Dendritic cell treated with granulocyte-macrophage colony-stimulating factor and Interleukin-4, amounts not matched to agents 40 ng/mL and 50 ng/mL, for 4 days (primary cell): ENCODE measurements around the gene CAPN14.

ENCODE experiments used
- H3K27ac Mint-ChIP-seq: one replicate; pipeline ENCODE4 v1.8.0; 2022; ENCODE audit warnings: mild to moderate bottlenecking, mixed read lengths
- H3K27me3 Mint-ChIP-seq: one replicate; pipeline ENCODE4 v1.8.0; 2022; ENCODE audit warnings: mild to moderate bottlenecking, mixed read lengths
- H3K36me3 Mint-ChIP-seq: one replicate; pipeline ENCODE4 v1.8.0; 2022; ENCODE audit warnings: low read depth, mixed read lengths
- H3K4me1 Mint-ChIP-seq: one replicate; pipeline ENCODE4 v1.8.0; 2022; ENCODE audit warnings: low read depth, mixed read lengths
- H3K4me3 Mint-ChIP-seq: one replicate; pipeline ENCODE4 v1.8.0; 2022; ENCODE audit warnings: mild to moderate bottlenecking, moderate library complexity, mixed read lengths
- H3K9me3 Mint-ChIP-seq: one replicate; pipeline ENCODE4 v1.8.0; 2022; ENCODE audit warnings: mixed read lengths
- intact Hi-C: fragments of 100-400 bp; cut with micrococcal nuclease; formaldehyde crosslinking; loops from one replicate; pipeline ENCODE4 v1.15.0; 2022

Gene CAPN14

DNA sequence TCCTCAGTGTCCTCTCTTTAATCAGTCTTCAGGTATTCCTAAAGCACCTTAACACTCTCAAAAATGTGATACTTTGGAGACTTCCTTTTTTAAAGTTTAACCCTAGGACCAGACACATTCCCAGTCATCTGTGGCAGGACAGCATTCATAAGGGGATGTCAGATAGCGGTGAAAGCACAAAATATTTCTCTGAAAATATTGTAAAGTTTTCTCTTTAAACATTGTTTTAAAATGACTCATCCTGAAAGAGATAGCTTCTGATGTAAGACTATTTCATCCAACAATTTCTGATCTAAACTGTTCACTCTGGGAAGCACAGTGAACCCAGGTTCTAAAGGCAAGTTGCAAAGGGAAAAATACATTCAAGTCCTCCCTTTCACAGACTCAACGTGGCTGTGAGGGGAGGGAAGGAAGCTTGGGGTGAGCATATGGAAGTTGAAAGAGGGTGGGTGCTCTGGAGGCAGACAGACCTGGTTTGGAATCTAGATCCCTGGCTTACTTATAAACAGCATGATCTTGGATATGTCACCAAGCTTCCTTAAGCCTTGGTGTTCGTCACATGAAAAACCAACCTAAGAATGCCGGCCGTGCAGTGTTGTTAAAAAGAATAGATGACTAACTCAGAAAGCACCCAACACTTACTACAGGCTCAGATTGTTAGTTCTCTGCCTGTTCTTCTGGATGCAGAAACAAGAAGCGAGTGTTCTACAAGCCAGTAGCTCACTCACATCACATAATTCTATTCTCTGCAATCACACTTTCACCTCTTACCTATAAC is 91.2 kb downstream of the CAPN14 start:
- no peak overlapping the region for H3K27ac Mint-ChIP-seq
- H3K36me3 Mint-ChIP-seq: no peaks in the 10 kb centered on the region
- no peaks in the 10 kb centered on the region for H3K4me1 Mint-ChIP-seq
- H3K27me3 Mint-ChIP-seq: no peaks in the 10 kb centered on the region
- H3K4me3 Mint-ChIP-seq: no peak overlapping the region
- H3K9me3 Mint-ChIP-seq: no peaks in the 10 kb centered on the region
- intact Hi-C loops: no loop called here

DNA sequence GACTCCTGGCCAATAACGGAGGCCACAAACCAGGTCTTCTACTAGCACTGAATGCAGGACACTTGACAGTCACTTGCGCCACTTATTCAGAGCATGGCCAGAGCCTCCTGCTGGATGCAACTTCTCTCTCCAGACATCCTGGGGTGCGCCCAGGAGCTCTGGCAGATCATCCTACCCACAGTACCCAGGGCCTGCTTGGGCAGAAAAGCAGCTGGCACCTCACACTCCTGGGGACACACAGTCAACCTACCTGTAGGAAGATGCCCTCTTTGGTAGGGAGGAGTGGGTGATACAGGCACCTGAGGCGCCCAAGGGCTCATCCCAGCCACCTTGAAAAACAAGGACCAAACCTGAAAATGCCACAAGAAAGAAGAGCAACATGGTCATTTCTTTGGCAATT is 92.4 kb downstream of the CAPN14 start:
- Mint-ChIP-seq H3K36me3 (no peaks in the 10 kb centered on the region), H3K4me3 (no peak overlapping the region), H3K27me3 (no peaks in the 10 kb centered on the region), H3K4me1 (no peaks in the 10 kb centered on the region), H3K27ac (no peak overlapping the region), H3K9me3 (no peaks in the 10 kb centered on the region)
- intact Hi-C loops: no loop called here
